ENCODE data around the gene GPC6. TPM values are rescaled to one million over a fixed set of nuclear protein-coding genes. Genes with fewer than 3 reads are reported as not detected.

Gene GPC6
- total RNA-seq, 6 donors from 2014 or later, result 1.3 to 7.3 (median 3.4) TPM

- DNase-seq (no peak), ATAC-seq (ENCODE audit: low FRiP score in 2 of 2) (no peak)
- H3K27me3 ChIP-seq, result no peaks in the 10 kb centered on the region
- TF ChIP-seq POLR2A (IDR thresholded peaks at IDR 0.05) (no peak), CTCF (IDR thresholded peaks at IDR 0.05) (no peak), POLR2AphosphoS5 (IDR thresholded peaks at IDR 0.05) (no peak), EP300 (IDR thresholded peaks at IDR 0.05) (no peak)
- H3K4me1 ChIP-seq, result no peaks in the 10 kb centered on the region
- no peak overlapping the region for H3K4me3 ChIP-seq
- no peaks in the 10 kb centered on the region for H3K36me3 ChIP-seq
- H3K9me3 ChIP-seq, result no peaks in the 10 kb centered on the region
- H3K27ac ChIP-seq, result no peak overlapping the region
- WGBS, 2 donors, result 72 to 77% methylated on average over 6 of the region's 6 CpGs
Observed at GRCh38 chr13:93539914-93540313, 313.3 kb downstream of the GPC6 start.

- Histone ChIP-seq H3K36me3 (no peaks in the 10 kb centered on the region), H3K9me3 (no peaks in the 10 kb centered on the region), H3K27ac (no peak overlapping the region), H3K4me3 (no peak overlapping the region), H3K4me1 (no peaks in the 10 kb centered on the region), H3K27me3 (no peaks in the 10 kb centered on the region)
- no peak for ATAC-seq (ENCODE audit: low FRiP score in 2 of 2)
- TF ChIP-seq POLR2A (IDR thresholded peaks at IDR 0.05) (no peak), EP300 (IDR thresholded peaks at IDR 0.05) (no peak), CTCF (IDR thresholded peaks at IDR 0.05) (no peak), POLR2AphosphoS5 (IDR thresholded peaks at IDR 0.05) (no peak)
- DNase-seq, result no peak
Observed at GRCh38 chr13:93547886-93548285, 321.3 kb downstream of the GPC6 start.

- no peak for ATAC-seq (ENCODE audit: low FRiP score in 2 of 2)
- Histone ChIP-seq H3K27ac (no peak overlapping the region), H3K9me3 (no peaks in the 10 kb centered on the region)
Observed at GRCh38 chr13:93549326-93550005, 322.9 kb downstream of the GPC6 start.

GRCh38 chr13:93550236-93550635, 323.6 kb downstream of the GPC6 start:
- DNase-seq, result no peak
- H3K4me3 ChIP-seq, result no peak overlapping the region
- H3K27me3 ChIP-seq, result no peaks in the 10 kb centered on the region
- no peaks in the 10 kb centered on the region for H3K36me3 ChIP-seq
- TF ChIP-seq EP300 (IDR thresholded peaks at IDR 0.05), result no peak
- ATAC-seq (ENCODE audit: low FRiP score in 2 of 2), result no peak
- H3K9me3 ChIP-seq, result no peaks in the 10 kb centered on the region
- no peaks in the 10 kb centered on the region for H3K4me1 ChIP-seq
- no peak overlapping the region for H3K27ac ChIP-seq

More at GRCh38 chr13:93549326-93550005, 322.9 kb downstream of the GPC6 start:
- no peak for DNase-seq
- H3K4me3 ChIP-seq, result no peak overlapping the region
- no peaks in the 10 kb centered on the region for H3K36me3 ChIP-seq
- no peak for TF ChIP-seq POLR2A (IDR thresholded peaks at IDR 0.05)
- no peak for TF ChIP-seq CTCF (IDR thresholded peaks at IDR 0.05)
- no peak for TF ChIP-seq EP300 (IDR thresholded peaks at IDR 0.05)
- no peak for TF ChIP-seq POLR2AphosphoS5 (IDR thresholded peaks at IDR 0.05)
- H3K4me1 ChIP-seq, result no peaks in the 10 kb centered on the region
- WGBS, 2 donors, result 69 to 75% methylated on average over 4 of the region's 4 CpGs
- no peaks in the 10 kb centered on the region for H3K27me3 ChIP-seq

- Histone ChIP-seq H3K4me3 (no peak overlapping the region), H3K36me3 (no peaks in the 10 kb centered on the region), H3K9me3 (no peaks in the 10 kb centered on the region), H3K4me1 (no peaks in the 10 kb centered on the region), H3K27ac (no peak overlapping the region), H3K27me3 (no peaks in the 10 kb centered on the region)
- DNase-seq (no peak), ATAC-seq (ENCODE audit: low FRiP score in 2 of 2) (no peak)
- TF ChIP-seq CTCF (IDR thresholded peaks at IDR 0.05), result no peak
- no peak for TF ChIP-seq POLR2AphosphoS5 (IDR thresholded peaks at IDR 0.05)
- TF ChIP-seq POLR2A (IDR thresholded peaks at IDR 0.05), result no peak
- TF ChIP-seq EP300 (IDR thresholded peaks at IDR 0.05), result no peak
Observed at GRCh38 chr13:93552596-93552995, 326.0 kb downstream of the GPC6 start.
